GM18502 (cell line): ENCODE results near the gene MAPK1.
"Not testable (repeated sequence)": the region's sequence is repeated elsewhere in the genome, so short reads cannot be mapped to it uniquely, and the experiment has no call there.

Source experiments
- ATAC-seq: cut with Tn5 transposase; IDR thresholded peaks from one replicate; pipeline ENCODE4 v1.9.1; 2021; ENCODE audit warnings: mild to moderate bottlenecking; ENCODE audit not compliant: unreplicated experiment, poor library complexity

The MAPK1 gene

GRCh38 chr22:21759646-21760376 lies 107.6 kb downstream of the MAPK1 start:
- no peak for ATAC-seq

DNA sequence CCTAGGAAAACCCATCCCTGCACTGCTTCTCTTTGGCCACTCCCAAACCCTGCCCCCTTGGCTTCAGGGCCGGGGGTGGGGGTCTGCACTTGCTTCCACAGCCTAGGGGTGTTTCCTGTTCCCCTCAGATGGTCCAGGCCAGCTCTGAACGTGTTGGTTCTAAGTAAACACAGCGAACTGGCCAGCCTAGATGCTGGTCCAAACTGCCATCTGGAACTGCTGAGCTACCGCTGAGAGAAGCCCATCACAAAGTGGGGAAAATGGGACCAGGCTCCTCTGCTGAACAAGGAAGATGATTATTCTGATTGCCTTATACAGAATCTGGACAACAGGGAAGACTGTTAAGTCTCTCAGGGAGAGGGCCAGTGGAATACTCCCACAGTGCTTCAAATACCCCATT lies 108.4 kb downstream of the MAPK1 start:
- no peak for ATAC-seq

- ATAC-seq: no peak
These were observed 109.2 kb downstream of the MAPK1 start for GRCh38 chr22:21758091-21758864.

DNA sequence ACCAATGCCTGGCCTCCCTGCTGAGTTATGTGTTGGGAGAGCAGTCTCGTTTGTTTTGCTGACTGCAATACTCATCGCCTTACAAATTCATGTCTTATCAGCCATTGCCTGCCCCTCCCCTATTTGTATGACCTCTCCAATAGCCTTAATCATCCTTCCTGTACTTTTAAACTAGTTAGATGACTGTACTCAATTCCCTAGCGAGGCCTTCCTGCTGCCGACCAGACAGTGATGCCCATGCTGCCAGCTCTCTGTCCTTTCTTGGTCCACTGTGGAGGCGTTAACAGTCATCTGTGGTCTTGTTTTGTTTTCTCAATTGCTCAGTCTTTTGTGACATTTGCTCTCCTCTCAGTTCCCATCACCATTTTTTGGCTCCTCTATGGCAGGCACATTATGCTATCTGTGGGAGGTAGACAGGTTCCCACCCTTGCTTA lies 111.6 kb downstream of the MAPK1 start:
- ATAC-seq: no peak

GRCh38 chr22:21754523-21754922 lies 112.9 kb downstream of the MAPK1 start:
- no peak for ATAC-seq

- no peak for ATAC-seq
These were observed 113.9 kb downstream of the MAPK1 start for GRCh38 chr22:21753374-21754111.

GRCh38 chr22:21752276-21752675 lies 115.2 kb downstream of the MAPK1 start:
- ATAC-seq: no peak

DNA sequence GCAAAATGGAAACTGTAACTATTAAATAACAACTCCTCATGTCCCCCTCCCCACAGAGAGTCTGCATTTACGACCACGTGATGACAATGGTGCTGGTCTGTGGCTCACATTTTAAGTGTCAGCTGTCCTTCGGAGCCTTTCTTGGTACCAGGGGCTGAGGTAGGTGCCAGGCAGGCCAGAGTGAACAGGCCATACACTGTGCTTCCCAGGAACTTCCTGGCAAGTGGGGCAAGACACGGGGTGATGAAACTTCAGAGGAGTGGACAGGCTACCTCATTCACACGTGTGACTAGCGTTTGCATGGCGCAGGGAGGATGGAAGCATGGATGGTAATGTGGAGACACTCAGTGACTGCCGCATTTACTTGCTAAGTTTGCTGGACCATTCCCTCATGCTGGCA lies 121.5 kb downstream of the MAPK1 start:
- ATAC-seq: no peak

DNA sequence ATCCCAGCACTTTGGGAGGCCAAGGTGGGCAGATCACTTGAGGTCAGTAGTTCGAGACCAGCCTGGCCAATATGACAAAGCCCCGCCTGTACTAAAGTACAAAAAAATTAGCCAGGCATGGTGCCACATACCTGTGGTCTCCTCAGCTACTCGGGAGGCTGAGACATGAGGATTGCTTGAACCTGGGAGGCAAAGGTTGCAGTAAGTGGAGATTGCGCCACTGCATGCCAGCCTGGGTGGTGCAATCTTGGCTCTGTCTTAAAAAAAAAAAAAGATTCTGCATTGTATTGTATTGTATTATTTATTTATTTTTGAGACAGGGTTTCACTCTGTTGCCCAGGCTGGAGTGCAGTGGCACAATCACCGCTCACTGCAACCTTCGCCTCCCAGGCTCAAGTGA lies 122.5 kb downstream of the MAPK1 start:
- not testable (repeated sequence) for ATAC-seq

- no peak for ATAC-seq
These were observed 125.7 kb downstream of the MAPK1 start for GRCh38 chr22:21741790-21742189.

- no peak for ATAC-seq
These were observed 126.4 kb downstream of the MAPK1 start for GRCh38 chr22:21741059-21741458.

GRCh38 chr22:21739828-21740377 lies 127.5 kb downstream of the MAPK1 start:
- ATAC-seq: no peak

DNA sequence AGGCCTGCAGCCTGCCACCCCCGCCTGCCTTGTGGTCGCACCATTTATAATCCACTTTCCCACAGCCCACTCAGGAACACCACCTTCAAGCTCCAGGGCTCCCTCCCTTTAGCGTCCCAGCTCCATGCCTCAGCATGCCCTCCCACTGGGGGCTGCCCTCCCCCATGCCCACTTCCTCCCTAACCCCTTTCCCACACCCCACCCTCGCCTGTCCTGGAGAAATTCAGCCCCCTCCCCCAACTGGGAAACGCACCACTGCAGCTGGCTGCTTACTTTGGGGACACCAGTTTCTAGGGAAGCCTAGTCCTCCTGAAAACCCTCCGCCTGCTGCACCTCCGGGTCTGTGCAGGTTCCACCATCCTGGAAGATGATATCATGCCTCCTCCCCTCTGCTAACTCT lies 128.5 kb downstream of the MAPK1 start:
- no peak for ATAC-seq

GRCh38 chr22:21738081-21738480 lies 129.4 kb downstream of the MAPK1 start:
- no peak for ATAC-seq

GRCh38 chr22:21736948-21737347 lies 130.5 kb downstream of the MAPK1 start:
- no peak for ATAC-seq

- ATAC-seq: no peak
These were observed 131.3 kb downstream of the MAPK1 start for GRCh38 chr22:21736084-21736642.

DNA sequence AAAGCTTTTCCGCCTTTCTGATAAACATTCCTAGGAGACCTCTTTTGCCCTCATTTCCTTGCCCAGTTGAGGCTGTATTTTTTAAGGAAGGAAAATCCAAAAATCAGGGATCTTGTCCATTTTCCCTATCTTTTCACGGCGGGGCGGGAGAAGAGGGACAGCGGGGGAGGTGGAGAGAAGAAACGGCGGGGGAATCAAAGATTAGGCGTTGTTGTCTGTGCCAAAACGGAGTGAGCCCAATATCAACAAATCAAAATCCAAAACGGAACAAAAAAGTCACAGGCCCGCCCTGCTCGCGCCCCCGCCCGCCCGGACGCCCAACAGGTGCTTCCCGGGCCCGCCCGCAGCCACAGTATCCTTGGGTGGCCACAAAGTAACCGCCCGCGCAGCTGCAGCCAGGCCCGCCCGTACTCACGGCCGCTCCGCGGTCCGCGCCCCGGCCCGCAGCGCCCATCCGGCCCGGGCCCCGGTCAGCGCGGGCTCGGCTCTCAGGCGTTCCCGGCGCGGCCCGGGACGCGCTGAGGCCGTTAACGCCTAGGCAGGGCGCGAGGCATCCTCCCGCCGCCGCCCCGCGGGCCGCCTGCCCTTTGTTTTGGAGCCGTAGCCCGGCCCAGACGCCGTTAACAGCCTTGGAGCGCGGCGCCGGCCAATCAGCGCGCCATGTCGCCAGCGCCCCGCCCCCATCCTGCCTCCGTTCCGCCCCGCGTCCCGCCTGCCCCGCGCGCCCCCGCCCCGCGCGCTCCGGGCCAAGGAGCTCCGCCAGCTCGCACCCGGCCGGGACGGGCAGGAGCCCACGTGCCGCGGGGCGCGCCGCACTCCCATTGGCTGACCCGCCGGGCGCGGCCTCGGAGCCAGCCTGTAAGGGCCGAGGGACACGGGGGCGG lies 132.0 kb downstream of the MAPK1 start, which contains the start of gene YPEL1:
Gene YPEL1, minus strand, starts transcription at position 595 of the 884 bp plus-strand sequence. CDS start 25,050 bp downstream, outside the sequence.
- ATAC-seq: peak; percentile 80

DNA sequence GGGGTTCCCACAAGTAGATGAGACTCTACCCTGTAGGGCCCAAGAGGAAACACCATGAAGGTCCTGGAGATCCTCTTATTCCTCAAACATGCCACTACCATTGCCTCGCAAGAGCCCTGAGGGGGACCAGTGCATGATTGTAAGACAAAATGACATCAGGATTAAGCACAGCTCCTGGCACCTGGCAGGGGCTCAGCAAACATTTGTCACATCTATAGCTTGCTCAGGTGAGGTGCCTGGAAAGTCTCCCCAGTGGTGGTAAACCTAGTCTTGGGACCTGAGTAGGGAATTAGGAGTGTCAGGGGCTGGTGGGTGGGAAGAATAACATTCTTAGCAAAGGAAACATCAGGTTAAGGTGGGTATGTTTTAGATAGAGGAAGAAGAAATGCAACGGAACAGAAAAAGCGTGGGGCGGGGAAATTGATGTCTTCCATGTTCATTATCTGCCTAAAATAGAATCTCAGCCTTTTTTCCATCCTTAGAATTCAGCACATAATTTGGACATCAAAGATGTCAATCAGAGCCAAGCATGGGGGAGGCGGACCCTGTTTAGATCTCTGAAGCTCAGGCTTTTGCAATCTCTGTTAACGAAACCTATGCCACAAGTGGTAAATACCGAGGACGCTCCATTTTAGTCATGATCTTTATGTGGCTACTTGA lies 132.8 kb downstream of the MAPK1 start:
- no peak for ATAC-seq

GRCh38 chr22:21731503-21731902 lies 135.9 kb downstream of the MAPK1 start:
- no peak for ATAC-seq
